Activated CD4-positive, alpha-beta T cell treated with anti-CD3 and anti-CD28 coated beads, Interleukin-2, amount 50 U/mL, for 16 hours (primary cell): ENCODE results near the gene POFUT1.
"Not testable (repeated sequence)": the region's sequence is repeated elsewhere in the genome, so short reads cannot be mapped to it uniquely, and the experiment has no call there.

Source experiments
- DNase-seq: peaks from one replicate; pipeline ENCODE4 v3.0.0-alpha.2; 2020

POFUT1 gene

DNA sequence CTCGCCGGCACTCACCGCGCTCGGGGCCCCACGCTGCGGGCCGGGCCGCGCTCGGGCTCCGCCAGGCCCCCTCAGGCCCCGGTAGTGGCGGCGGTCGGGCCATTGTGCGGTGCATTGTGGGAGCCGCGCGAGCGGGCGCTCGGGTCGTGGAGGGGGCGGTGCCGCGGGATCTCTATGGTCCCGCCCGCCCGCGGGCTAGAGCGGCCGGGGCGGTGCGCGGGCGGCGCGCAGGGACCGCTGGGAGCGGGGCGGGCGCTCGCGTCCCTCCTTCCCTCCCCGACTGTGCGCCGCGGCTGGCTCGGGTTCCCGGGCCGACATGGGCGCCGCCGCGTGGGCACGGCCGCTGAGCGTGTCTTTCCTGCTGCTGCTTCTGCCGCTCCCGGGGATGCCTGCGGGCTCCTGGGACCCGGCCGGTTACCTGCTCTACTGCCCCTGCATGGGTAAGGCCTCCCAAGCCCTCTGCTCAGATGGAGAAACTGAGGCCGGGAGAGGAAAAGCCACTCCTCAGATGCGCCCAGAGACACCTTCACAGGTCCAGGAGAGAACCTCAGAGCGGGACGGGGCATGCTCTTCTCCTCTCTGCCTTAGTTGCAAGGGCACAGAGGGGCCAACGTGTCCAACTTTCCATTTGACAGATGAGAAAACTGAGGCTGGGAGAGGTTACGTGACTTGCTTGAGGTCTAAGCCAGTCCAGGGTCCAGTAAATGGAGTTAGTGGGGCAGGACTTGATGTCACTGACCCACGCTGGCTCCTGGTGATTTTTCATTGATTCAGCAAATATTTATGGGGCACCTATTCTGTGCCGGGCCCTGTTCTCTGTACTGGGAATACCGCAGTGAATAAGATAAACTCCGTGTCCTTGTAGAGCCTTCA is at the start of gene POFUT1, which contains the start of gene PLAGL2:
POFUT1 (plus strand) TSS at position 255 of the 873 bp plus-strand sequence; CDS start at position 317, 62 bp downstream.
PLAGL2 (minus strand) TSS at position 118 of the 873 bp plus-strand sequence. CDS start 5,565 bp downstream, outside the sequence.
- peak; percentile 90 for DNase-seq

DNA sequence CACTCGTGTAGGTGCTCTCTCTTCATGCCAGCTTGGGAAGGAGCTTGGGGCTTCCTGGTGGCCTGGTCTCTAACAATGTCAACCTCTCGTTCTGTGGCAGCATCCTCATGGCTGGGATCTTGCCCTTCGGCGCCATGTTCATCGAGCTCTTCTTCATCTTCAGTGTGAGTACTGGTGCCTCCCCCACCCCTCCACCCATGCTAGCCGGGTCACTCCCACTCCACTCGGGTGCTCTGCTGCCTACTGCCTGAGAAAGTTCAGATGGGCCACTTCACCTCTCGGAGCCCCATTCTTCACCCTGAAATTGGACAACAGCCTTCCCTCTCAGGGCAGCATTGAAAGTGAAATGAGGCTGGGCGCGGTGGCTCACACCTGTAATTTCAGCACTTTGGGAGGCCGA is 49.3 kb upstream of the POFUT1 start:
- no peak for DNase-seq

DNA sequence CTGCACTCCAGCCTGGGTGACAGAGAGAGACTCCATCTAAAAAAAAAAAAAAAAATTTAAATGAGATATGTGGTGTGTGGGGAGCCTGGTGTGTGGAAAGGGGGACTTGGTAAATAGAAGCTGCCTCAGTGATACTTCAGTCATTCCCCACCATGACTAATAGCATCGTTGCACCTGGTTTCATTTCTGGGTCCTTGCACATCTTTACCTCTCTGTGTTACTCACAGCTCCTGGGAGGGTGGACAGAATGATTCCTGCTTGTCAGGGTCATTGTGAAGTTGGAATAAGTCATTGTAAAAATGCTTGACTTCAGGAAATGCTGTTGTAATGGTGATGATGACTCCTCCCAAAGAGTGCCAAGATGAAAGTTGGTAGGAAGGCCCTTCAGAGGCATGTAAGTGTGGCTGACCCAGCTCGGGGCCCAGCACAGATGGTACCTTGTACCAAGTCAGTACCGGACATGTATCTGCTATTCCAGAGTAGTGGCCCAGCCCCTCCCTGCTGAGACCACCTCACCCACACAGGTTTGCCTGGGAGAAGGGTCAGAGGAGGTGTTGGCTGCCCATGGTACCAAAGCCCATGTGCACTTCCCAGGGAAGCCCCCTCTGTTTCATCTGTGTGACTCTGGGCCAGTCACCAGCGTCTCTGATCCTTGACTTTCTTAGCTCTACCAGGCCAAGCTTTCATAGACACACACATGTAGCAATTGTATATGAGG is 48.6 kb upstream of the POFUT1 start:
- peak; percentile 9 for DNase-seq

DNA sequence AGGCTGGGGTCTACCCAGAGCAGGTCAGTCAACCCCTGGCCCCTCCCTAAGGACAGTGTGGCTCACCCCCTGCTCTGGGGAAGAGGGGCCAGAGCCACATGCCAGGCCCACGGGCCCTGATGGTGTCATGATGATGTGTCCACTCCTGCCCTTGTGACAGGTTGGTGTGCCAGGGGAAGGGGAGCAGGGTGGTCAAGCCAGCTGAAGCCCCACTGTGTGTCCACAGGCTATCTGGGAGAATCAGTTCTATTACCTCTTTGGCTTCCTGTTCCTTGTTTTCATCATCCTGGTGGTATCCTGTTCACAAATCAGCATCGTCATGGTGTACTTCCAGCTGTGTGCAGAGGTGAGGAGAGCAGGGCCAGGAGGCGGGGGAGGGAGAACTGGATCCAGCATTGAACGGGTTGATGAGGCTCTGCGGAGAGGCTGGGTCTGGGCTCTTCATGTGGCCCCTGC is 47.9 kb upstream of the POFUT1 start:
- DNase-seq = no peak

- no peak for DNase-seq
These were observed 47.3 kb upstream of the POFUT1 start for GRCh38 chr20:32160341-32160740.

DNA sequence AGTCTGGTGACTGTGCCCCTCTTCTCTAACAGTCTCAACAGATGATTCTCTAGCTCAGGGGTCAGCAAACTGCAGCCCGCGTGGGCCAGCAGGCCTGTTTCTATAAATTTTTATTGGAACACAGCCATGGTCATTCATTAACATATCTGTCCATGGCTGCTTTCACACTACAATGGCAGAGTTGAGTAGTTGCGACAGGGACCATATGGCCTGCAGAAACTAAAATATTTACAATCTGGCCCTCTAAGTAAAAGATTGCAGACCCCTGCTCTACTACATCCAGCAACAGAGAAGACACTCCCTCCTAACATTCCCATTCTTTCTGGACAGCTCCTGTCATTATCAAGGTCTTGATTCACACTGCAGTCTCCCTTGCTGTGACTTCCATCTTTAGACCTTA is 45.3 kb upstream of the POFUT1 start:
- no peak for DNase-seq

DNA sequence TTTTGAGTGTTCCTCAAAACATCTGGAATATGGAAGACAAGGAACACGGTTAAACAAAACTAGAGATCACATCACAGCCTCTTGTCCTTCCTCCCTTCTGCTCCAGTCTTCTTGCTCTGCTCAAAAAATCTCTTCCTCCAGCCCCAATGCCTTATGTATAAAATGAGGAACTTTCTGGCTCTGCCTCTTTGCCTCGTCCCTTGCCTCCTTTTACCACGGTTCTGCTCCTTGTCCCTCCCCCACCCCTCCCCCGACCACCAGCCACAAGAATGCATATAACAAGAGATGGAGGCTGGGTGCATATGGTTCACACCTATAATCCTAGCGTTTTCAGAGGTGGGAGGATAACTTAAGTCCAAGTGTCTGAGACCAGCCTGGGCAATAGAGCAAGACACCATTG is 43.7 kb upstream of the POFUT1 start:
- DNase-seq = no peak

DNA sequence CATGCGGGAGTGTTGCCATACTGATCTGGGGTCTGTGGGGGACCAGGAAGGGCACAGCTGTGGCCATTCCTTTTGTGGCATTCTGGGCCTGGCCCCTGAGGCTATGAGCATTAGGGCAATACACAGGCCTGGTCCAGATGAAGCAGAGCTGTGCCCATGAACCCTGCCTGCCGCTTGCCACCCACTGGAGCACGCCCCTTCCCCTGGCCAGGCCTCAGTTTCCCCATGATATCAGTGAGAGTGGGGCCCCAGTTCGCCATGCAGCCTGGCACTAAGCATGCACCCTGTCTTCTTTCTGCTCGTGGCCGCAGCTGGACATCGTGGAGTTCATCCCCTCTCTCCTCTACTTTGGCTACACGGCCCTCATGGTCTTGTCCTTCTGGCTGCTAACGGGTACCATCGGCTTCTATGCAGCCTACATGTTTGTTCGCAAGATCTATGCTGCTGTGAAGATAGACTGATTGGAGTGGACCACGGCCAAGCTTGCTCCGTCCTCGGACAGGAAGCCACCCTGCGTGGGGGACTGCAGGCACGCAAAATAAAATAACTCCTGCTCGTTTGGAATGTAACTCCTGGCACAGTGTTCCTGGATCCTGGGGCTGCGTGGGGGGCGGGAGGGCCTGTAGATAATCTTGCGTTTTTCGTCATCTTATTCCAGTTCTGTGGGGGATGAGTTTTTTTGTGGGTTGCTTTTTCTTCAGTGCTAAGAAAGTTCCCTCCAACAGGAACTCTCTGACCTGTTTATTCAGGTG is 42.5 kb upstream of the POFUT1 start:
- DNase-seq = no peak

- DNase-seq = no peak
These were observed 41.7 kb upstream of the POFUT1 start for GRCh38 chr20:32165836-32166545.

- DNase-seq = no peak
These were observed 40.1 kb upstream of the POFUT1 start for GRCh38 chr20:32167552-32167951.

DNA sequence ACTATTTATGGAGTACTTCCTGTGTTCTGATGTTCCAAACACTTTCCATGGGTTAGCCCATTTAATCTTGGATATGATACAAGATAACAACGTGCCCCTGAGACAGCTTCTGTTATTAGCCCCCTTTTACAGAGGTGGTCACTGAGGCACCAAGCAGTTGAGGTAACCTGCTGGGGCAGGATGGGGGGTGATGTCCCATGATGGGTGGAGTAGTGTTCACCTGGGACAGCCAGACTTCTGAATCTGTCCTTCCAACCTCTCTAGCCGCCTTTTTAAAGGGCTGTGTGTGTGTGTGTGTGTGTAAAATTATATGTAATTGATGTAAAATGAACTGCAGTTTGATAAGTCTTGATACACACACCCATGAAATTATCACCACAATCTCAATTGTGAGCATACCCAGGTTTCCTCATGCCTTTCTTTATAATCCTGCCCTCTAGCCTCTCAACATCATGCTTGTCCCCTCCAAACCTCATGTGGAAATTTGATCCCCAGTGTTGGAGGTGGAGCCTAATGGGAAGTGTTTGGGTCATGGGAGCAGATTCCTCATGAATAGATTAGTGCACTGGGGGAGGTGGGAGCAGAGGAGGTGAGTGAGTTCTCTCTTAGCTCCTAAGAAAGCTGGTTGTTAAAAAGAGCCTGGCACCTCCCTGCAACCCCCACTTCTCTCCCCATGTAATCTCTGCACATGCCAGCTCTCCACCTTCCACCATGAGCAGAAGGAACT is 39.3 kb upstream of the POFUT1 start:
- no peak for DNase-seq

DNA sequence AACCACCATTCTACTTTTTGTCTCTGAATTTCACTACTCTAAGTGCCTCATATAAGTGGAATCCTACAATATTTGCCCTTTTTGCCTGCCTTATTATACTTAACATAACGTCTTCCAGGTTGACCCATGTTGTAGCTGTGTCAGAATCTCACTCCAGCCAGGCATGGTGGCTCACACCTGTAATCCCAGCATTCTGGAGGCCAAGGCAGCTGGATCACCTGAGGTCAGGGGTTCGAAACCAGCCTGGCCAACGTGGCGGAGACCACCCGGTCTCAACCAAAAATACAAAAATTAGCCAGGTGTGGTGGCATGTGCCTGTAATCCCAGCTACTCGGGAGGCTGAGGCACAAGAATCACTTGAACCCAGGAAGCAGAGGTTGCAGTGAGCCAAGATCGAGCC is 30.0 kb upstream of the POFUT1 start:
- not testable (repeated sequence) for DNase-seq

GRCh38 chr20:32179515-32179914 is 28.2 kb upstream of the POFUT1 start:
- DNase-seq = no peak

DNA sequence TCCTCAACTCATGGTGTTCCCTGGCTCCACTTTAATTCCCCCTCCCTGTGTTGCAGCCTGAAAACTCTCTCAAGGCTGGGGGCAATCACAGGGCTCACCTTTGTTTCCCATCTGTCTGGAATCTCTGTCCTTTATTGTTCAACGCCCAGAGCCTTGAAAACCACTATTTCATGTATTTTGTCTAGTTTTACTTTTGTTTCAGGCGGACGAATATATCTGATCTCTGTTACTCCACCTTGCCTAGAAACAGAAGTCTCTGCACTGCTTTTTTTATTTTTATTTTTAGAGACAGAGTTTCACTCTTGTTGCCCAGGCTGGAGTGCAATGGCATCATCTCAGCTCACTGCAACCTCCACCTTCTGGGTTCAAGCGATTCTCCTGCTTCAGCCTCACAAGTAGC is 27.7 kb upstream of the POFUT1 start:
- DNase-seq = no peak

GRCh38 chr20:32181606-32182005 is 26.1 kb upstream of the POFUT1 start:
- DNase-seq = no peak

- DNase-seq = no peak
These were observed 23.6 kb upstream of the POFUT1 start for GRCh38 chr20:32183947-32184635.

DNA sequence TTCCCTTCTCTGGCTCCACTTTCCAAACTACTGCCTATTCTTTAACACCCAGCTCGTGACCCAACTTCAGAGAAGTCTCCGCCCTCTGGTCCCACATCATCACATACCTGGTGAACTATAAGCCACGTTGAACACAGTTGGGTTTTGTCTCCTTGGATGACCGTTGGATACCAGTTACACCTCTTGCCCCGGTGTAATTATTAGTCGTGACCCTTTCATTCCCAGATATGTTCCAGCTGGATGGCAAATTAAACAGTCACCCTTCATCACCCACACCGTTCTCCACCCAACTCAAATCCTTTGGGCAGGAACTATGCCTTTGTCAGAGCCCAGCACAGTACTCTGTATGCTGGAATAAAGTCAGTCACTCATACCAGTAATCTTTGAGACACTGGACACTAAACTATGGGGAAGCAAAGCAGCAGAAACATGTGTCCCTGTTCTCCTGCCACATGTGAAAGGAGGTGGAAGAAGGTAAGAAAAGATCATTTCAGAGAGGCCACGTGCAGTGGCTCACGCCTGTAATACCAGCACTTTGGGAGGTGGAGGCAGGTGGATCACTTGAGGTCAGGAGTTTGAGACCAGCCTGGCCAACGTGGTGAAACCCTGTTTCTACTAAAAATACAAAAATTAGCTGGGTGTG is 22.6 kb upstream of the POFUT1 start:
- DNase-seq = no peak

GRCh38 chr20:32186506-32186905 is 21.2 kb upstream of the POFUT1 start:
- DNase-seq = no peak

DNA sequence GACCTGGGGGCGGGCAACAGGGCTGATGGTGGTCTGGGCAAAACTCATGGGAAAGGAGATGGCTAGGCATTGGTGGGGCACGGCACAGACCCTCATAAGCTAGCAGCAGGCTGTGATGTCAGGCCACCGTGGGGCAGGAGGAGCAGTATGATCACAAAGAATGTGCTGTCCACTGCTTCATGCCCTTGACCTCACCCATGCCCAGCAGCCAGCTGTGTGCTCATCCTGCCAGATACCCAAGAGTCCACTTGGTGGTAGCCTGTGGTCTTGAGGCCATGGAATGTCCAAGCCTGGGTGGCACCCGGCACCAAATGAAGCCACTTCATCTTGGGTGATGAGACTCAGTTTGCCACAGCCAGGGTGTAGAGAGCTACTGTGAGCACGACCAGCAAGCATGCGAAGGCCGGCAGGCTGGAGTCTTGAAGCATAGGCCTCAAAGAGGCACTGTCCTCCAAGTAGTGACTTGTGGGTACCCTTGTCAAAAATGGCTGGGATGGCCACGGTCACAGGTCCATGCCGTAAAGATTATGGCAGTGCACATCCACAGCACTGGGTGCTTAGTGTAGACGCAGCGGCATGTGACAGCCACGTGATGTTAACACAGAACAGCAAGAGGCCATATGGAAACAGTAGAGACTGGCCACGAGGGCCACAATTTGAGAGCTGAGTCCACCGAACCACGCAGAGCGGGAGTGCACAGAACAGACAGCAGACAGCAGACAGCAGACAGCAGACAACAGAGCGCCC is 19.1 kb upstream of the POFUT1 start:
- DNase-seq = no peak

DNA sequence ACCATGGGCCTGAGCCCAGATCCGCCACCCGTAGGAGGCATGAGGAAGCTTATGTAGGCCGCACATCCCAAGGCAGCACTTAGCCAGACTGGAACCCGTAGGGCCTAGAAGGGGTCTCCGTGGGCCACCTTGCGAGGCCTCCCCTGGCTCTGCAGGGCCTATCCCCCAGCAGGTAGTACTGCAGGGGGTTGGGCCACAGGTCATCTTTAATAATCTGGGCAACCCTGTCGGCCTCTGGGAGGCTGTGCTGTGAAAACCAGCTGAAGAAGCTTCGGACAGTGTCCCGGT is 18.6 kb upstream of the POFUT1 start:
- DNase-seq = no peak
